HepG2 (cell line): ENCODE measurements around the gene C1orf87. TPM values are rescaled to one million over a fixed set of nuclear protein-coding genes. Genes with fewer than 3 reads are reported as not detected.

ENCODE experiments used
- ATAC-seq: fragments of 200-7000 bp; cut with Tn5 transposase; 3 replicates; pipeline ENCODE4 v1.9.1; 2020; ENCODE audit warnings: mild to moderate bottlenecking, moderate library complexity
- BruUV-seq: library from RNA; stranded (reverse); fragments of 400-500 nt; replicated peaks from 2 replicates; lab custom pipeline; 2021; lab: Mats Ljungman, UMichigan
- CTCF ChIA-PET: fragments of 300-600 bp; formaldehyde crosslinking; extraction: SDS; loops from one replicate; lab custom pipeline; 2021; ENCODE audit warnings: low total read pairs, inconsistent platforms, low intra/inter-chr PET ratio; lab: Yijun Ruan, JAX
- POLR2A ChIA-PET: fragments of 350-600 bp; sonication (Branson Sonifier 250); formaldehyde crosslinking; loops from one replicate; lab custom pipeline; 2020; ENCODE audit warnings: antibody characterized with exemption, inconsistent platforms; lab: Yijun Ruan, JAX
- DNase-seq: peaks from one replicate; pipeline ENCODE4 v3.0.0-alpha.2; 2015; ENCODE audit warnings: low spot score
- FAIRE-seq: peaks from 3 replicates; lab custom pipeline; 2011; peaks lifted over from hg19 to GRCh38; lab: Jason Lieb, UNC
- H2AFZ ChIP-seq: one replicate; pipeline ENCODE4 v1.6.1; 2011; ENCODE audit warnings: low read length, inconsistent platforms
- H3K27ac ChIP-seq: fragments of 300-600 bp; 3 replicates; pipeline ENCODE4 v1.8.0; 2011; ENCODE audit warnings: mixed run types, mild to moderate bottlenecking, mixed read lengths, low read length, inconsistent platforms; ENCODE audit not compliant: insufficient read depth; ENCODE audit errors: extremely low read length
- H3K27me3 ChIP-seq, 2 experiments: fragments of 200-600 bp in 1 of 2; 2 replicates in 1 of 2; 3 replicates in 1 of 2; pipeline versions ENCODE4 v1.6.0 to v1.8.0; 2011; ENCODE audit warnings: low read length in 2 of 2, mild to moderate bottlenecking in 2 of 2, moderate library complexity in 2 of 2, inconsistent platforms in 1 of 2; ENCODE audit not compliant: insufficient read depth in 2 of 2, control insufficient read depth in 1 of 2
- H3K36me3 ChIP-seq, 2 experiments: fragments of 200-600 bp in 1 of 2; replicated peaks in 1 of 2; 2 replicates in 1 of 2; 3 replicates in 1 of 2; pipeline versions ENCODE4 v1.5.1 to v1.8.0; 2011; ENCODE audit warnings: low read length in 2 of 2, inconsistent platforms in 1 of 2; ENCODE audit not compliant: insufficient read depth in 2 of 2, control insufficient read depth in 1 of 2
- H3K4me1 ChIP-seq: 2 replicates; pipeline ENCODE4 v1.5.1; 2012; ENCODE audit warnings: low read length, inconsistent platforms; ENCODE audit not compliant: insufficient read depth
- H3K4me2 ChIP-seq: 2 replicates; pipeline ENCODE4 v1.6.0; 2011; ENCODE audit warnings: low read depth, low read length, inconsistent platforms
- H3K4me3 ChIP-seq, 3 experiments: fragments of 200-600 bp in 1 of 3; sonication (generic), shearing (Covaris generic) in 1 of 3; replicated peaks in 1 of 3; 2 replicates each; pipeline ENCODE4 v1.5.1; 2011 to 2016; ENCODE audit warnings: low read length in 3 of 3, inconsistent platforms in 2 of 3, low read depth in 2 of 3, mild to moderate bottlenecking in 2 of 3, control low read depth in 1 of 3, mixed read lengths in 1 of 3; ENCODE audit not compliant: insufficient read depth in 1 of 3
- H3K79me2 ChIP-seq: one replicate; pipeline ENCODE4 v1.6.1; 2011; ENCODE audit warnings: low read length, inconsistent platforms; ENCODE audit not compliant: insufficient read depth
- H3K9ac ChIP-seq: 2 replicates; pipeline ENCODE4 v1.6.0; 2011; ENCODE audit warnings: mild to moderate bottlenecking, low read depth, low read length, inconsistent platforms; ENCODE audit not compliant: insufficient read depth
- H3K9me3 ChIP-seq: 2 replicates; pipeline ENCODE4 v1.5.1; 2012; ENCODE audit warnings: mild to moderate bottlenecking, low read length
- H4K20me1 ChIP-seq: 2 replicates; pipeline ENCODE4 v1.6.0; 2011; ENCODE audit warnings: inconsistent platforms, mild to moderate bottlenecking, low read length, moderate library complexity; ENCODE audit not compliant: insufficient read depth
- CHD2 ChIP-seq: IDR thresholded peaks from 2 replicates; pipeline ENCODE4 v1.6.1; 2011; ENCODE audit warnings: low read depth, low read length, improper control_type of control experiment
- DMAP1 ChIP-seq: IDR thresholded peaks from 2 replicates; pipeline ENCODE4 v1.6.1; 2016
- ELF1 ChIP-seq: sonication (generic); formaldehyde crosslinking; IDR thresholded peaks from 2 replicates; pipeline ENCODE4 v1.4.0; 2020; ENCODE audit warnings: missing genetic modification reagents
- EP300 ChIP-seq, 3 experiments: sonication (generic) in 1 of 3; formaldehyde crosslinking in 1 of 3; IDR thresholded peaks; 2 replicates each; pipeline versions ENCODE4 v1.5.1 to v1.6.1; 2011 to 2020; ENCODE audit warnings: low read depth in 2 of 3, low read length in 2 of 3, borderline replicate concordance in 1 of 3, improper control_type of control experiment in 1 of 3, mild to moderate bottlenecking in 1 of 3, missing genetic modification reagents in 1 of 3, moderate library complexity in 1 of 3
- GLI4 ChIP-seq: sonication (generic); formaldehyde crosslinking; IDR thresholded peaks from 2 replicates; pipeline ENCODE4 v1.5.1; 2020; ENCODE audit warnings: missing genetic modification reagents, mild to moderate bottlenecking, moderate library complexity, borderline replicate concordance
- MIER3 ChIP-seq: IDR thresholded peaks from 2 replicates; pipeline ENCODE4 v1.6.1; 2016; ENCODE audit warnings: missing compliant biosample characterization, borderline replicate concordance
- MYC ChIP-seq: sonication (generic); formaldehyde crosslinking; IDR thresholded peaks from 2 replicates; pipeline ENCODE4 v1.9.0; 2021; ENCODE audit warnings: missing genetic modification reagents, borderline replicate concordance
- NR0B2 ChIP-seq: sonication (generic); formaldehyde crosslinking; IDR thresholded peaks from 2 replicates; pipeline ENCODE4 v1.4.0; 2020; ENCODE audit warnings: mild to moderate bottlenecking, missing genetic modification reagents
- RFXAP ChIP-seq: sonication (generic); formaldehyde crosslinking; IDR thresholded peaks from 2 replicates; pipeline ENCODE4 v1.4.0; 2020; ENCODE audit warnings: missing genetic modification reagents, borderline replicate concordance
- TFDP2 ChIP-seq: sonication (generic); formaldehyde crosslinking; IDR thresholded peaks from 2 replicates; pipeline ENCODE4 v1.4.0; 2020; ENCODE audit warnings: missing genetic modification reagents
- ZBTB20 ChIP-seq: sonication (generic); formaldehyde crosslinking; IDR thresholded peaks from 2 replicates; pipeline ENCODE4 v1.8.1; 2023; ENCODE audit warnings: missing genetic modification reagents, low read depth, mild to moderate bottlenecking, borderline replicate concordance
- ZFY ChIP-seq: sonication (generic); formaldehyde crosslinking; IDR thresholded peaks from 2 replicates; pipeline ENCODE4 v1.4.0; 2020; ENCODE audit warnings: missing genetic modification reagents
- ZNF17 ChIP-seq: sonication (generic); formaldehyde crosslinking; IDR thresholded peaks from 2 replicates; pipeline ENCODE4 v1.5.0; 2020; ENCODE audit warnings: mild to moderate bottlenecking, missing genetic modification reagents
- ZNF230 ChIP-seq: sonication (generic); formaldehyde crosslinking; IDR thresholded peaks from 2 replicates; pipeline ENCODE4 v1.4.0; 2020; ENCODE audit warnings: mild to moderate bottlenecking, missing genetic modification reagents
- ZNF33B ChIP-seq: sonication (generic); formaldehyde crosslinking; IDR thresholded peaks from 2 replicates; pipeline ENCODE4 v1.5.1; 2020; ENCODE audit warnings: mild to moderate bottlenecking, missing genetic modification reagents
- ZNF383 ChIP-seq: sonication (generic); formaldehyde crosslinking; IDR thresholded peaks from 2 replicates; pipeline ENCODE4 v1.4.0; 2020; ENCODE audit warnings: missing genetic modification reagents, mild to moderate bottlenecking, borderline replicate concordance
- ZNF879 ChIP-seq: sonication (generic); formaldehyde crosslinking; IDR thresholded peaks from 2 replicates; pipeline ENCODE4 v1.8.1; 2023; ENCODE audit warnings: missing genetic modification reagents
- ZSCAN20 ChIP-seq: sonication (generic); formaldehyde crosslinking; IDR thresholded peaks from 2 replicates; pipeline ENCODE4 v1.4.0; 2020; ENCODE audit warnings: missing genetic modification reagents, mild to moderate bottlenecking, borderline replicate concordance
- WGBS: methylation state at CpG from one replicate; pipeline ENCODE4 v1.1.6; 2017; ENCODE audit warnings: low lambda C conversion rate; 5-methylcytosine and 5-hydroxymethylcytosine counted together
- in situ Hi-C: cut with HindIII; loops from 2 replicates; pipeline ENCODE4 v1.10.0; 2017; ENCODE audit warnings: low pct_unique_long_range_greater_than_20kb; ENCODE audit not compliant: extremely low pct_ligation_motif_present
- intact Hi-C: fragments of 100-400 bp; cut with micrococcal nuclease; formaldehyde crosslinking; loops from one replicate; pipeline ENCODE4 v1.10.0; 2022; ENCODE audit not compliant: unreplicated experiment
- polyA plus RNA-seq, 8 experiments: library from polyadenylated mRNA; depleted of rRNA in 3 of 8; stranded (reverse) in 7 of 8; unstranded in 1 of 8; fragments of >200 nt; fragmentation: Illumina TruSeq in 4 of 8; extraction: Trizol in 4 of 8; gene quantifications; 2 replicates each; pipeline versions ENCODE4 v1.2.1 to v1.2.3, GENCODE V29; 2011 to 2016; ENCODE audit warnings: low read depth in 4 of 8, missing spikeins in 1 of 8, mixed read lengths in 1 of 8; ENCODE audit not compliant: insufficient read depth in 1 of 8
- total RNA-seq, 5 experiments: library from RNA; depleted of rRNA; stranded (reverse); fragments of >200 nt; fragmentation: Illumina TruSeq; extraction: Trizol; gene quantifications; 2 replicates each; pipeline ENCODE4 v1.2.3, GENCODE V29; 2016; ENCODE audit warnings: low read depth in 1 of 5
- TF ChIP-seq, protein P1 (sequence below): sonication (generic); formaldehyde crosslinking; IDR thresholded peaks from 2 replicates; pipeline ENCODE4 v1.4.0; 2020; ENCODE audit warnings: missing genetic modification reagents, borderline replicate concordance

C1orf87 gene
- total and polyA plus RNA-seq, 2 of the 13 experiments (the other 11 are each of a cell fraction or from before 2014, with no cell fraction given), result not detected

DNA sequence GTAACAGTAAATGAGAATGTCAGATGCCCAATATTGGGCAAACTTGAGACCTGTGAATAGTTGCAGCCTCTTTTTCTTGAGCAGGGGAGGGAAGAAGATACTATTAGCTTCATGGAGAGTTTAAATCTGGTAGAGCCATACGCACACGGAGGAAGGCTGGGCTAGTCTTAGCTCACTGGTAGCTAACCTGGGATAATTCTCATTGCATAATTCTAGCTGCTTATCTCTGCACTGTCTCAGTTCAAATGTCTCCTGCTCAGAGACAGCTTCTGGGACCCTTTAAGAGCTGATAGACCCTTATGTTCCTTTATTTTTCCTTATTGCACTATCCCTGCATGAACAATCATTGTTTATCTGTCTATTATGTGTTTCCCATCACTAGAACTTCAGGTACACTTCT is 8.4 kb downstream of the C1orf87 start (continued):
- TF ChIP-seq, protein P1, sequence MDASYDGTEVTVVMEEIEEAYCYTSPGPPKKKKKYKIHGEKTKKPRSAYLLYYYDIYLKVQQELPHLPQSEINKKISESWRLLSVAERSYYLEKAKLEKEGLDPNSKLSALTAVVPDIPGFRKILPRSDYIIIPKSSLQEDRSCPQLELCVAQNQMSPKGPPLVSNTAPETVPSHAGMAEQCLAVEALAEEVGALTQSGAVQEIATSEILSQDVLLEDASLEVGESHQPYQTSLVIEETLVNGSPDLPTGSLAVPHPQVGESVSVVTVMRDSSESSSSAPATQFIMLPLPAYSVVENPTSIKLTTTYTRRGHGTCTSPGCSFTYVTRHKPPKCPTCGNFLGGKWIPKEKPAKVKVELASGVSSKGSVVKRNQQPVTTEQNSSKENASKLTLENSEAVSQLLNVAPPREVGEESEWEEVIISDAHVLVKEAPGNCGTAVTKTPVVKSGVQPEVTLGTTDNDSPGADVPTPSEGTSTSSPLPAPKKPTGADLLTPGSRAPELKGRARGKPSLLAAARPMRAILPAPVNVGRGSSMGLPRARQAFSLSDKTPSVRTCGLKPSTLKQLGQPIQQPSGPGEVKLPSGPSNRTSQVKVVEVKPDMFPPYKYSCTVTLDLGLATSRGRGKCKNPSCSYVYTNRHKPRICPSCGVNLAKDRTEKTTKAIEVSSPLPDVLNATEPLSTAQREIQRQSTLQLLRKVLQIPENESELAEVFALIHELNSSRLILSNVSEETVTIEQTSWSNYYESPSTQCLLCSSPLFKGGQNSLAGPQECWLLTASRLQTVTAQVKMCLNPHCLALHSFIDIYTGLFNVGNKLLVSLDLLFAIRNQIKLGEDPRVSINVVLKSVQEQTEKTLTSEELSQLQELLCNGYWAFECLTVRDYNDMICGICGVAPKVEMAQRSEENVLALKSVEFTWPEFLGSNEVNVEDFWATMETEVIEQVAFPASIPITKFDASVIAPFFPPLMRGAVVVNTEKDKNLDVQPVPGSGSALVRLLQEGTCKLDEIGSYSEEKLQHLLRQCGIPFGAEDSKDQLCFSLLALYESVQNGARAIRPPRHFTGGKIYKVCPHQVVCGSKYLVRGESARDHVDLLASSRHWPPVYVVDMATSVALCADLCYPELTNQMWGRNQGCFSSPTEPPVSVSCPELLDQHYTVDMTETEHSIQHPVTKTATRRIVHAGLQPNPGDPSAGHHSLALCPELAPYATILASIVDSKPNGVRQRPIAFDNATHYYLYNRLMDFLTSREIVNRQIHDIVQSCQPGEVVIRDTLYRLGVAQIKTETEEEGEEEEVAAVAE (CRISPR knock-in tag), result no peak
- no peak for TF ChIP-seq DMAP1 (CRISPR knock-in tag)
- no peak for TF ChIP-seq ZNF33B (CRISPR knock-in tag)
- TF ChIP-seq ZNF383, result no peak
- no peak for TF ChIP-seq ZNF17 (CRISPR knock-in tag)
- TF ChIP-seq TFDP2 (CRISPR knock-in tag), result no peak
- no peak for TF ChIP-seq CHD2
- TF ChIP-seq ELF1 (CRISPR knock-in tag), result no peak
- TF ChIP-seq ZFY (CRISPR knock-in tag), result no peak
- TF ChIP-seq, all 625 proteins: peak for 0

DNA sequence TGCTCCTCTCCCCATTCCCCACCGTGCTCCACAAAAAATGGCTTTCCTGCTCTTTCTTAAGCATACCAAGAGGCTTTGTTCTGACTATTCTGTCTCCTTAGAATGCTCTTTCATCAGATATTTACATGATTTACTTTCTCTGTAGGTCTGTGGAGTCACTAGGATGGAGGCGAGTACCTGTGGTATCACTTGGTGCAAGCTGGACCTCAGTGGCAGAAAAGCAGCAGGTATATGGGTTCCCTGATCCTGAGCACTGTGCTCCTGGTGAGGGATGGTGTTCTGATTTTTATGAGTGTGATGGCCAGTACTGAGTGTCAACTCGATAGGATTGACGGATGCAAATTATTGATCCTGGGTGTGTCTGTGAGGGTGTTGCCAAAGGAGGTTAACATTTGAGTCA is 10.0 kb downstream of the C1orf87 start:
- ATAC-seq (no peak), FAIRE-seq (no peak), DNase-seq (no peak)
- Histone ChIP-seq H3K27ac (no peak overlapping the region), H3K4me3 (no peak overlapping the region), H3K4me1 (no peaks in the 10 kb centered on the region), H3K9me3 (no peaks in the 10 kb centered on the region), H3K9ac (no peak overlapping the region), H2AFZ (no peak overlapping the region), H4K20me1 (no peaks in the 10 kb centered on the region), H3K79me2 (no peaks in the 10 kb centered on the region), H3K36me3 (no peaks in the 10 kb centered on the region), H3K27me3 (no peaks in the 10 kb centered on the region), H3K4me2 (no peak overlapping the region)
- ChIA-PET CTCF (no interaction called here), POLR2A (no interaction called here)
- intact Hi-C loops, result no loop called here
- in situ Hi-C loops, result no loop called here
- WGBS, result 33% methylated on average over 4 of the region's 4 CpGs
- no TSS peak for BruUV-seq
- TF ChIP-seq RFXAP (CRISPR knock-in tag) (no peak), MIER3 (CRISPR knock-in tag) (no peak), NR0B2 (CRISPR knock-in tag) (no peak), GLI4 (CRISPR knock-in tag) (no peak), ZNF230 (CRISPR knock-in tag) (no peak), EP300 (IDR thresholded peaks at IDR 0.05; ENCODE audit: low read depth in 2 of 2, low read length in 2 of 2) (no peak), EP300 (CRISPR knock-in tag; IDR thresholded peaks at IDR 0.05; ENCODE audit: borderline replicate concordance) (no peak), ZSCAN20 (CRISPR knock-in tag) (no peak), ZNF879 (CRISPR knock-in tag) (no peak), ZBTB20 (CRISPR knock-in tag) (no peak), MYC (CRISPR knock-in tag) (no peak)
